ENCODE measurements around the gene SLC6A20. TPM values are rescaled to one million over a fixed set of nuclear protein-coding genes. Genes with fewer than 3 reads are reported as not detected.

SLC6A20 gene
- total and polyA plus RNA-seq, 2 experiments from 2014 or later, result 0.05 to 0.14 TPM

GRCh38 chr3:45771166-45771775, 25.1 kb downstream of the SLC6A20 start:
- H3K4me2 ChIP-seq, result no peak overlapping the region
- ATAC-seq (no peak), DNase-seq (ENCODE audit: low spot score) (no peak)
- no peaks in the 10 kb centered on the region for H4K20me1 ChIP-seq (replicated peaks; ENCODE audit: insufficient read depth)
- no peaks in the 10 kb centered on the region for H3K36me3 ChIP-seq (ENCODE audit: insufficient read depth)
- H3K79me2 ChIP-seq (replicated peaks; ENCODE audit: insufficient read depth), result no peaks in the 10 kb centered on the region
- Mint-ChIP-seq H3K4me1 (no peaks in the 10 kb centered on the region), H3K4me3 (no peak overlapping the region), H3K9me3 (peaks cover 11% of the 10 kb centered on the region), H3K36me3 (ENCODE audit: low read depth) (no peaks in the 10 kb centered on the region; the same call in 2 of the 3 replicates), H3K27me3 (ENCODE audit: insufficient read depth, low read depth, poor library complexity) (peaks cover 9% of the 10 kb centered on the region), H3K27ac (no peak overlapping the region)
- no peak overlapping the region for H3K27ac ChIP-seq (ENCODE audit: low read depth)
- no peak overlapping the region for H2AFZ ChIP-seq
- no peaks in the 10 kb centered on the region for H3F3A ChIP-seq (replicated peaks; ENCODE audit: low read depth)
- TF ChIP-seq POLR2AphosphoS5 (IDR thresholded peaks at IDR 0.05; ENCODE audit: low read depth) (no peak), ETS1 (IDR thresholded peaks at IDR 0.05) (no peak), ZNF331 (CRISPR knock-in tag; IDR thresholded peaks at IDR 0.05; ENCODE audit: low read depth) (no peak)
- H3K4me3 ChIP-seq, result no peak overlapping the region
- no peaks in the 10 kb centered on the region for H3K27me3 ChIP-seq (ENCODE audit: insufficient read depth)
- H3K9me2 ChIP-seq (ENCODE audit: insufficient read depth), result 0 out of 2 replicates have a peak, but pooled peaks cover 13% of the 10 kb centered on the region
- peaks cover 1% of the 10 kb centered on the region; the same call in 1 of the 2 replicates for H3K4me1 ChIP-seq (ENCODE audit: insufficient read depth)

- Histone ChIP-seq H3K4me1 (ENCODE audit: insufficient read depth) (0 out of 2 replicates have a peak, but pooled peaks cover under 1% of the 10 kb centered on the region), H2AFZ (no peak overlapping the region), H4K20me1 (replicated peaks; ENCODE audit: insufficient read depth) (no peaks in the 10 kb centered on the region), H3K79me2 (replicated peaks; ENCODE audit: insufficient read depth) (no peaks in the 10 kb centered on the region), H3K9me2 (ENCODE audit: insufficient read depth) (0 out of 2 replicates have a peak, but pooled peaks cover 5% of the 10 kb centered on the region), H3K4me2 (no peak overlapping the region), H3K27me3 (ENCODE audit: insufficient read depth) (no peaks in the 10 kb centered on the region), H3K36me3 (ENCODE audit: insufficient read depth) (no peaks in the 10 kb centered on the region), H3K4me3 (no peak overlapping the region), H3F3A (replicated peaks; ENCODE audit: low read depth) (no peaks in the 10 kb centered on the region), H3K27ac (ENCODE audit: low read depth) (no peak overlapping the region)
- Mint-ChIP-seq H3K27ac (no peak overlapping the region), H3K9me3 (peaks cover 11% of the 10 kb centered on the region), H3K4me1 (peaks cover 4% of the 10 kb centered on the region; the same call in 2 of the 3 replicates), H3K4me3 (no peak overlapping the region), H3K27me3 (ENCODE audit: insufficient read depth, low read depth, poor library complexity) (peaks cover 13% of the 10 kb centered on the region), H3K36me3 (ENCODE audit: low read depth) (no peaks in the 10 kb centered on the region; the same call in 2 of the 3 replicates)
- no peak for ATAC-seq
- no peak for DNase-seq (ENCODE audit: low spot score)
- TF ChIP-seq ZNF331 (CRISPR knock-in tag; IDR thresholded peaks at IDR 0.05; ENCODE audit: low read depth) (no peak), REST (IDR thresholded peaks at IDR 0.05; ENCODE audit: unreplicated experiment) (no peak), JUNB (IDR thresholded peaks at IDR 0.05; ENCODE audit: unreplicated experiment) (no peak), CTCF (conservative IDR thresholded peaks at IDR 0.05; ENCODE audit: low read depth in 2 of 2) (no peak), POLR2AphosphoS5 (IDR thresholded peaks at IDR 0.05; ENCODE audit: low read depth) (no peak), ZNF462 (CRISPR knock-in tag; IDR thresholded peaks at IDR 0.05) (no peak)
Observed at GRCh38 chr3:45765958-45766357, 30.4 kb downstream of the SLC6A20 start.
